ENCODE results near the gene MTIF2.
"Not testable (repeated sequence)": the region's sequence is repeated elsewhere in the genome, so short reads cannot be mapped to it uniquely, and the experiment has no call there.

Gene MTIF2

GRCh38 chr2:55196526-55196925, 72.5 kb downstream of the MTIF2 start:
- DNase-seq (ENCODE audit: low read depth): no peak

GRCh38 chr2:55191888-55192287, 77.1 kb downstream of the MTIF2 start:
- not testable (repeated sequence) for DNase-seq (ENCODE audit: low read depth)

GRCh38 chr2:55186837-55187236, 82.2 kb downstream of the MTIF2 start:
- not testable (repeated sequence) for DNase-seq (ENCODE audit: low read depth)
